HepG2 (cell line): Measurements from ENCODE around the gene SMARCC1. TPM values are rescaled to one million over a fixed set of nuclear protein-coding genes. Genes with fewer than 3 reads are reported as not detected.

ENCODE experiments used
- ATAC-seq: fragments of 200-7000 bp; cut with Tn5 transposase; 3 replicates; pipeline ENCODE4 v1.9.1; 2020; ENCODE audit warnings: mild to moderate bottlenecking, moderate library complexity
- BruUV-seq: library from RNA; stranded (reverse); fragments of 400-500 nt; replicated peaks from 2 replicates; lab custom pipeline; 2021; lab: Mats Ljungman, UMichigan
- CTCF ChIA-PET: fragments of 300-600 bp; formaldehyde crosslinking; extraction: SDS; loops from one replicate; lab custom pipeline; 2021; ENCODE audit warnings: low total read pairs, inconsistent platforms, low intra/inter-chr PET ratio; lab: Yijun Ruan, JAX
- POLR2A ChIA-PET: fragments of 350-600 bp; sonication (Branson Sonifier 250); formaldehyde crosslinking; loops from one replicate; lab custom pipeline; 2020; ENCODE audit warnings: antibody characterized with exemption, inconsistent platforms; lab: Yijun Ruan, JAX
- DNase-seq: peaks from one replicate; pipeline ENCODE4 v3.0.0-alpha.2; 2015; ENCODE audit warnings: low spot score
- FAIRE-seq: peaks from 3 replicates; lab custom pipeline; 2011; peaks lifted over from hg19 to GRCh38; lab: Jason Lieb, UNC
- H2AFZ ChIP-seq: one replicate; pipeline ENCODE4 v1.6.1; 2011; ENCODE audit warnings: low read length, inconsistent platforms
- H3K27ac ChIP-seq: fragments of 300-600 bp; 3 replicates; pipeline ENCODE4 v1.8.0; 2011; ENCODE audit warnings: mixed run types, mild to moderate bottlenecking, mixed read lengths, low read length, inconsistent platforms; ENCODE audit not compliant: insufficient read depth; ENCODE audit errors: extremely low read length
- H3K27me3 ChIP-seq, 2 experiments: fragments of 200-600 bp in 1 of 2; 2 replicates in 1 of 2; 3 replicates in 1 of 2; pipeline versions ENCODE4 v1.6.0 to v1.8.0; 2011; ENCODE audit warnings: low read length in 2 of 2, mild to moderate bottlenecking in 2 of 2, moderate library complexity in 2 of 2, inconsistent platforms in 1 of 2; ENCODE audit not compliant: insufficient read depth in 2 of 2, control insufficient read depth in 1 of 2
- H3K36me3 ChIP-seq, 2 experiments: fragments of 200-600 bp in 1 of 2; replicated peaks in 1 of 2; 2 replicates in 1 of 2; 3 replicates in 1 of 2; pipeline versions ENCODE4 v1.5.1 to v1.8.0; 2011; ENCODE audit warnings: low read length in 2 of 2, inconsistent platforms in 1 of 2; ENCODE audit not compliant: insufficient read depth in 2 of 2, control insufficient read depth in 1 of 2
- H3K4me1 ChIP-seq: 2 replicates; pipeline ENCODE4 v1.5.1; 2012; ENCODE audit warnings: low read length, inconsistent platforms; ENCODE audit not compliant: insufficient read depth
- H3K4me2 ChIP-seq: 2 replicates; pipeline ENCODE4 v1.6.0; 2011; ENCODE audit warnings: low read depth, low read length, inconsistent platforms
- H3K4me3 ChIP-seq, 3 experiments: fragments of 200-600 bp in 1 of 3; sonication (generic), shearing (Covaris generic) in 1 of 3; replicated peaks in 1 of 3; 2 replicates each; pipeline ENCODE4 v1.5.1; 2011 to 2016; ENCODE audit warnings: low read length in 3 of 3, inconsistent platforms in 2 of 3, low read depth in 2 of 3, mild to moderate bottlenecking in 2 of 3, control low read depth in 1 of 3, mixed read lengths in 1 of 3; ENCODE audit not compliant: insufficient read depth in 1 of 3
- H3K79me2 ChIP-seq: one replicate; pipeline ENCODE4 v1.6.1; 2011; ENCODE audit warnings: low read length, inconsistent platforms; ENCODE audit not compliant: insufficient read depth
- H3K9ac ChIP-seq: 2 replicates; pipeline ENCODE4 v1.6.0; 2011; ENCODE audit warnings: mild to moderate bottlenecking, low read depth, low read length, inconsistent platforms; ENCODE audit not compliant: insufficient read depth
- H3K9me3 ChIP-seq: 2 replicates; pipeline ENCODE4 v1.5.1; 2012; ENCODE audit warnings: mild to moderate bottlenecking, low read length
- H4K20me1 ChIP-seq: 2 replicates; pipeline ENCODE4 v1.6.0; 2011; ENCODE audit warnings: inconsistent platforms, mild to moderate bottlenecking, low read length, moderate library complexity; ENCODE audit not compliant: insufficient read depth
- ATF7 ChIP-seq, 2 experiments: fragments of 450-650 bp in 1 of 2; sonication (generic) in 1 of 2; formaldehyde crosslinking in 1 of 2; IDR thresholded peaks; 2 replicates each; pipeline versions ENCODE4 v1.4.0 to v1.6.1; 2016 to 2020; ENCODE audit warnings: antibody characterized with exemption in 1 of 2, mild to moderate bottlenecking in 1 of 2, missing genetic modification reagents in 1 of 2
- DNMT1 ChIP-seq: sonication (generic); formaldehyde crosslinking; IDR thresholded peaks from 2 replicates; pipeline ENCODE4 v1.5.1; 2020; ENCODE audit warnings: mild to moderate bottlenecking, missing genetic modification reagents
- ESRRA ChIP-seq: sonication (generic); formaldehyde crosslinking; IDR thresholded peaks from 2 replicates; pipeline ENCODE4 v1.5.1; 2020; ENCODE audit warnings: mild to moderate bottlenecking, low read depth, missing genetic modification reagents
- GTF2F1 ChIP-seq: fragments of 150-350 bp; IDR thresholded peaks from 2 replicates; pipeline ENCODE4 v1.6.1; 2014; ENCODE audit warnings: low read length
- IKZF1 ChIP-seq: fragments of 450-650 bp; IDR thresholded peaks from 2 replicates; pipeline ENCODE4 v1.7.1; 2016
- KDM1A ChIP-seq: IDR thresholded peaks from 2 replicates; pipeline ENCODE4 v1.6.1; 2016; ENCODE audit warnings: missing compliant biosample characterization
- SRSF4 ChIP-seq: fragments of 200-400 bp; formaldehyde crosslinking; IDR thresholded peaks from one replicate; pipeline ENCODE4 v1.6.1; 2018; ENCODE audit warnings: mild to moderate bottlenecking, low read depth, low read length, moderate library complexity; ENCODE audit not compliant: poor library complexity, severe bottlenecking
- TEAD2 ChIP-seq: sonication (generic); formaldehyde crosslinking; IDR thresholded peaks from 2 replicates; pipeline ENCODE4 v1.9.0; 2021; ENCODE audit warnings: missing genetic modification reagents
- ZNF501 ChIP-seq: sonication (generic); formaldehyde crosslinking; IDR thresholded peaks from 2 replicates; pipeline ENCODE4 v1.5.1; 2020; ENCODE audit warnings: mild to moderate bottlenecking, moderate library complexity, missing genetic modification reagents
- ZNF652 ChIP-seq: IDR thresholded peaks from 2 replicates; pipeline ENCODE4 v1.6.1; 2016; ENCODE audit warnings: low read depth, borderline replicate concordance
- WGBS: methylation state at CpG from one replicate; pipeline ENCODE4 v1.1.6; 2017; ENCODE audit warnings: low lambda C conversion rate; 5-methylcytosine and 5-hydroxymethylcytosine counted together
- in situ Hi-C: cut with HindIII; loops from 2 replicates; pipeline ENCODE4 v1.10.0; 2017; ENCODE audit warnings: low pct_unique_long_range_greater_than_20kb; ENCODE audit not compliant: extremely low pct_ligation_motif_present
- intact Hi-C: fragments of 100-400 bp; cut with micrococcal nuclease; formaldehyde crosslinking; loops from one replicate; pipeline ENCODE4 v1.10.0; 2022; ENCODE audit not compliant: unreplicated experiment
- polyA plus RNA-seq, 8 experiments: library from polyadenylated mRNA; depleted of rRNA in 3 of 8; stranded (reverse) in 7 of 8; unstranded in 1 of 8; fragments of >200 nt; fragmentation: Illumina TruSeq in 4 of 8; extraction: Trizol in 4 of 8; gene quantifications; 2 replicates each; pipeline versions ENCODE4 v1.2.1 to v1.2.3, GENCODE V29; 2011 to 2016; ENCODE audit warnings: low read depth in 4 of 8, missing spikeins in 1 of 8, mixed read lengths in 1 of 8; ENCODE audit not compliant: insufficient read depth in 1 of 8
- total RNA-seq, 5 experiments: library from RNA; depleted of rRNA; stranded (reverse); fragments of >200 nt; fragmentation: Illumina TruSeq; extraction: Trizol; gene quantifications; 2 replicates each; pipeline ENCODE4 v1.2.3, GENCODE V29; 2016; ENCODE audit warnings: low read depth in 1 of 5
- TF ChIP-seq, protein P1 (sequence below): sonication (generic); formaldehyde crosslinking; IDR thresholded peaks from 2 replicates; pipeline ENCODE4 v1.5.0; 2020; ENCODE audit warnings: missing genetic modification reagents
- TF ChIP-seq, protein P2 (sequence below): sonication (generic); formaldehyde crosslinking; IDR thresholded peaks from 2 replicates; pipeline ENCODE4 v1.4.0; 2020; ENCODE audit warnings: low read depth, mild to moderate bottlenecking, missing genetic modification reagents
- TF ChIP-seq, protein P3 (sequence below): sonication (generic); formaldehyde crosslinking; IDR thresholded peaks from 2 replicates; pipeline ENCODE4 v1.4.0; 2020; ENCODE audit warnings: mild to moderate bottlenecking, low read depth, missing genetic modification reagents
- TF ChIP-seq, protein P4 (sequence below): sonication (generic); formaldehyde crosslinking; IDR thresholded peaks from 2 replicates; pipeline ENCODE4 v1.9.0; 2021; ENCODE audit warnings: missing genetic modification reagents, mild to moderate bottlenecking, borderline replicate concordance

SMARCC1 gene
- total and polyA plus RNA-seq, 2 of the 13 experiments (the other 11 are each of a cell fraction or from before 2014, with no cell fraction given) = 47.9 to 58.4 TPM

DNA sequence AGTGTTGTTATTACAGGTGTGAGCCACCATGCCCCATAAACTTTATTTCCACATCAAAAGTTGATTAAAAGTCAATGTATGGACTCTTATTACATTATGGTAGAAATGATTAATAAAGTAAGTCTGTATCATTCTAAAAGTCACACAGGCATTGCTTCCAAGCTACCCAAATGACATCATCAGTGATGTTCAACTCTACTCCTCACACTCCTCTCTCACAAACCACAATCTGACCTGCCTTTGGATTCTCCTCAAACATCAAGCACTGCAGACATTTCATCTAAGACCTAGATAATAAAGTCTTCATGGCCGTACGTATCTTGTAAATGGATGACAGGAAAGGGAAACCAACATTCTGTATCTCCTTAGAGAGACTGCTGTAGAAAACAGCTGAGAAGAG is 68.0 kb downstream of the SMARCC1 start:
- ATAC-seq = no peak
- DNase-seq = no peak
- intact Hi-C loops (no loop called here), in situ Hi-C loops (no loop called here)
- TF ChIP-seq ATF7 (IDR thresholded peaks at IDR 0.05) (peak; percentile 69), ATF7 (CRISPR knock-in tag; IDR thresholded peaks at IDR 0.05) (no peak)
- TF ChIP-seq, protein P1, sequence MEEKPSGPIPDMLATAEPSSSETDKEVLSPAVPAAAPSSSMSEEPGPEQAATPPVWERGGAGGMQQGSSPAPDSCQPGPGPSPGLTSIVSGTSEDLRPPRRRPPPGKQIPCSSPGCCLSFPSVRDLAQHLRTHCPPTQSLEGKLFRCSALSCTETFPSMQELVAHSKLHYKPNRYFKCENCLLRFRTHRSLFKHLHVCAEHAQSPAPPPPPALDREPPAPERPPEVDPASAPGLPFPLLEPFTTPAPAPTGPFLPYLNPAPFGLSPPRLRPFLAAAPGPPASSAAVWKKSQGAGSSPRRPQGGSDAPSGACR (CRISPR knock-in tag) = no peak
- Histone ChIP-seq H3K4me2 (no peak overlapping the region), H3K27ac (no peak overlapping the region), H3K4me3 (no peak overlapping the region), H3K4me1 (no peaks in the 10 kb centered on the region), H4K20me1 (0 out of 2 replicates have a peak, but pooled peaks cover 2% of the 10 kb centered on the region), H3K36me3 (peaks cover 18 to 70% of the 10 kb centered on the region in 2 experiments), H3K9ac (no peak overlapping the region), H2AFZ (no peak overlapping the region), H3K9me3 (no peaks in the 10 kb centered on the region), H3K79me2 (no peaks in the 10 kb centered on the region), H3K27me3 (no peaks in the 10 kb centered on the region)
- 100% methylated on average over 2 of the region's 2 CpGs for WGBS
- CTCF ChIA-PET = no interaction called here
- BruUV-seq = no TSS peak
- POLR2A ChIA-PET = no interaction called here
- FAIRE-seq = no peak

DNA sequence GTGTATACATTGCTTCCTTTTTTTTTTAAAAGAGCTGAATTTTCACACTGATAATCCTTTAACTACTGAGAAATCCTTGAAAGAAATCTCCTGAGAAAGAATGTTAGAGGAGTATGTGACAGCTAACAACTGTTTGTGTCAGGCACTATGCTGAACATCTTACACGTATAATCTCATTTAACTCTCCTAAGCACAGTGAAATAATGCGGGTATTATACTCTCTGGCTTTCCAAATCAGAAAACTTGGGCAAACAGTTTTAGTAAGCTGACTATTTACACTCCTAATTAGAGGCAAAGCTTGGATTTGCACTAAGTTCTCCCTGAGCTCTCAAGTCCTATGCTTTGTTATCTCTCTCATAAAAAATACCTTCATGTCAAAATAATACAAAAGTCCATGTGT is 69.3 kb downstream of the SMARCC1 start:
- WGBS = 100% methylated on average over 2 of the region's 2 CpGs
- ChIA-PET POLR2A (no interaction called here), CTCF (no interaction called here)
- ATAC-seq = no peak
- Histone ChIP-seq H3K4me2 (no peak overlapping the region), H3K4me3 (no peak overlapping the region), H4K20me1 (0 out of 2 replicates have a peak, but pooled peaks cover 2% of the 10 kb centered on the region), H3K9me3 (no peaks in the 10 kb centered on the region), H3K27ac (no peak overlapping the region), H3K36me3 (peaks cover 19 to 72% of the 10 kb centered on the region in 2 experiments), H3K4me1 (no peaks in the 10 kb centered on the region), H3K27me3 (no peaks in the 10 kb centered on the region), H2AFZ (no peak overlapping the region), H3K79me2 (no peaks in the 10 kb centered on the region), H3K9ac (no peak overlapping the region)
- in situ Hi-C loops (no loop called here), intact Hi-C loops (no loop called here)
- BruUV-seq = no TSS peak
- no peak for DNase-seq
- FAIRE-seq = no peak
- TF ChIP-seq, protein P2, sequence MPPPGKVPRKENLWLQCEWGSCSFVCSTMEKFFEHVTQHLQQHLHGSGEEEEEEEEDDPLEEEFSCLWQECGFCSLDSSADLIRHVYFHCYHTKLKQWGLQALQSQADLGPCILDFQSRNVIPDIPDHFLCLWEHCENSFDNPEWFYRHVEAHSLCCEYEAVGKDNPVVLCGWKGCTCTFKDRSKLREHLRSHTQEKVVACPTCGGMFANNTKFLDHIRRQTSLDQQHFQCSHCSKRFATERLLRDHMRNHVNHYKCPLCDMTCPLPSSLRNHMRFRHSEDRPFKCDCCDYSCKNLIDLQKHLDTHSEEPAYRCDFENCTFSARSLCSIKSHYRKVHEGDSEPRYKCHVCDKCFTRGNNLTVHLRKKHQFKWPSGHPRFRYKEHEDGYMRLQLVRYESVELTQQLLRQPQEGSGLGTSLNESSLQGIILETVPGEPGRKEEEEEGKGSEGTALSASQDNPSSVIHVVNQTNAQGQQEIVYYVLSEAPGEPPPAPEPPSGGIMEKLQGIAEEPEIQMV (CRISPR knock-in tag) = no peak
- TF ChIP-seq, protein P3, sequence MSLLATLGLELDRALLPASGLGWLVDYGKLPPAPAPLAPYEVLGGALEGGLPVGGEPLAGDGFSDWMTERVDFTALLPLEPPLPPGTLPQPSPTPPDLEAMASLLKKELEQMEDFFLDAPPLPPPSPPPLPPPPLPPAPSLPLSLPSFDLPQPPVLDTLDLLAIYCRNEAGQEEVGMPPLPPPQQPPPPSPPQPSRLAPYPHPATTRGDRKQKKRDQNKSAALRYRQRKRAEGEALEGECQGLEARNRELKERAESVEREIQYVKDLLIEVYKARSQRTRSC (CRISPR knock-in tag) = no peak
- TF ChIP-seq SRSF4 (no peak), ESRRA (CRISPR knock-in tag) (no peak), DNMT1 (CRISPR knock-in tag) (no peak), ZNF501 (CRISPR knock-in tag) (no peak), GTF2F1 (no peak), TEAD2 (CRISPR knock-in tag) (no peak), IKZF1 (no peak), KDM1A (no peak), ZNF652 (CRISPR knock-in tag) (no peak)
- TF ChIP-seq, protein P4, sequence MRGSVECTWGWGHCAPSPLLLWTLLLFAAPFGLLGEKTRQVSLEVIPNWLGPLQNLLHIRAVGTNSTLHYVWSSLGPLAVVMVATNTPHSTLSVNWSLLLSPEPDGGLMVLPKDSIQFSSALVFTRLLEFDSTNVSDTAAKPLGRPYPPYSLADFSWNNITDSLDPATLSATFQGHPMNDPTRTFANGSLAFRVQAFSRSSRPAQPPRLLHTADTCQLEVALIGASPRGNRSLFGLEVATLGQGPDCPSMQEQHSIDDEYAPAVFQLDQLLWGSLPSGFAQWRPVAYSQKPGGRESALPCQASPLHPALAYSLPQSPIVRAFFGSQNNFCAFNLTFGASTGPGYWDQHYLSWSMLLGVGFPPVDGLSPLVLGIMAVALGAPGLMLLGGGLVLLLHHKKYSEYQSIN (CRISPR knock-in tag) = no peak
